ENCODE data around the gene STK24.

Gene STK24

GRCh38 chr13:98528663-98529064 is 48.2 kb downstream of the STK24 start:
- H3K9me3 ChIP-seq (ENCODE audit: control insufficient read depth, insufficient read depth, low read depth, low read length): no peaks in the 10 kb centered on the region
- no peak overlapping the region for H3K9ac ChIP-seq (ENCODE audit: low read length)
- H3K27me3 ChIP-seq (ENCODE audit: control insufficient read depth, insufficient read depth, low read length): no peaks in the 10 kb centered on the region
- no peak overlapping the region for H3K27ac ChIP-seq (ENCODE audit: low read depth, low read length)
- 0 out of 2 replicates have a peak, but pooled peaks cover under 1% of the 10 kb centered on the region for H3K36me3 ChIP-seq (ENCODE audit: control insufficient read depth, insufficient read depth, low read length)
- H3K4me1 ChIP-seq (ENCODE audit: control insufficient read depth, insufficient read depth, low read length): peaks cover 46% of the 10 kb centered on the region
- no peak overlapping the region for H3K4me3 ChIP-seq (ENCODE audit: low read depth, low read length)

GRCh38 chr13:98527526-98527925 is 49.4 kb downstream of the STK24 start:
- Histone ChIP-seq H3K4me3 (ENCODE audit: low read depth, low read length) (no peak overlapping the region), H3K9ac (ENCODE audit: low read length) (no peak overlapping the region), H3K4me1 (ENCODE audit: control insufficient read depth, insufficient read depth, low read length) (peaks cover 56% of the 10 kb centered on the region), H3K36me3 (ENCODE audit: control insufficient read depth, insufficient read depth, low read length) (no peaks in the 10 kb centered on the region), H3K27ac (ENCODE audit: low read depth, low read length) (no peak overlapping the region), H3K27me3 (ENCODE audit: control insufficient read depth, insufficient read depth, low read length) (no peaks in the 10 kb centered on the region), H3K9me3 (ENCODE audit: control insufficient read depth, insufficient read depth, low read depth, low read length) (no peaks in the 10 kb centered on the region)

- no peak overlapping the region for H3K27ac ChIP-seq (ENCODE audit: low read depth, low read length)
- H3K9ac ChIP-seq (ENCODE audit: low read length): no peak overlapping the region
- peaks cover 68% of the 10 kb centered on the region for H3K4me1 ChIP-seq (ENCODE audit: control insufficient read depth, insufficient read depth, low read length)
- H3K9me3 ChIP-seq (ENCODE audit: control insufficient read depth, insufficient read depth, low read depth, low read length): no peaks in the 10 kb centered on the region
- no peaks in the 10 kb centered on the region for H3K36me3 ChIP-seq (ENCODE audit: control insufficient read depth, insufficient read depth, low read length)
- no peaks in the 10 kb centered on the region for H3K27me3 ChIP-seq (ENCODE audit: control insufficient read depth, insufficient read depth, low read length)
- no peak overlapping the region for H3K4me3 ChIP-seq (ENCODE audit: low read depth, low read length)
Measured at GRCh38 chr13:98526182-98526512, 50.8 kb downstream of the STK24 start.

GRCh38 chr13:98525456-98526181 is 51.3 kb downstream of the STK24 start:
- no peaks in the 10 kb centered on the region for H3K9me3 ChIP-seq (ENCODE audit: control insufficient read depth, insufficient read depth, low read depth, low read length)
- no peak overlapping the region for H3K27ac ChIP-seq (ENCODE audit: low read depth, low read length)
- H3K9ac ChIP-seq (ENCODE audit: low read length): no peak overlapping the region
- H3K4me3 ChIP-seq (ENCODE audit: low read depth, low read length): no peak overlapping the region
- H3K36me3 ChIP-seq (ENCODE audit: control insufficient read depth, insufficient read depth, low read length): no peaks in the 10 kb centered on the region
- peaks cover 72% of the 10 kb centered on the region for H3K4me1 ChIP-seq (ENCODE audit: control insufficient read depth, insufficient read depth, low read length)
- H3K27me3 ChIP-seq (ENCODE audit: control insufficient read depth, insufficient read depth, low read length): no peaks in the 10 kb centered on the region

- H3K9ac ChIP-seq (ENCODE audit: low read length): no peak overlapping the region
- peaks cover 78% of the 10 kb centered on the region for H3K4me1 ChIP-seq (ENCODE audit: control insufficient read depth, insufficient read depth, low read length)
- no peaks in the 10 kb centered on the region for H3K27me3 ChIP-seq (ENCODE audit: control insufficient read depth, insufficient read depth, low read length)
- no peaks in the 10 kb centered on the region for H3K9me3 ChIP-seq (ENCODE audit: control insufficient read depth, insufficient read depth, low read depth, low read length)
- no peak overlapping the region for H3K27ac ChIP-seq (ENCODE audit: low read depth, low read length)
- H3K4me3 ChIP-seq (ENCODE audit: low read depth, low read length): no peak overlapping the region
- no peaks in the 10 kb centered on the region for H3K36me3 ChIP-seq (ENCODE audit: control insufficient read depth, insufficient read depth, low read length)
Measured at GRCh38 chr13:98524793-98525192, 52.1 kb downstream of the STK24 start.

GRCh38 chr13:98524391-98524790 is 52.5 kb downstream of the STK24 start:
- Histone ChIP-seq H3K9ac (ENCODE audit: low read length) (no peak overlapping the region), H3K9me3 (ENCODE audit: control insufficient read depth, insufficient read depth, low read depth, low read length) (no peaks in the 10 kb centered on the region), H3K4me3 (ENCODE audit: low read depth, low read length) (no peak overlapping the region), H3K36me3 (ENCODE audit: control insufficient read depth, insufficient read depth, low read length) (peaks cover under 1% of the 10 kb centered on the region; the same call in 1 of the 2 replicates), H3K27me3 (ENCODE audit: control insufficient read depth, insufficient read depth, low read length) (no peaks in the 10 kb centered on the region), H3K27ac (ENCODE audit: low read depth, low read length) (no peak overlapping the region), H3K4me1 (ENCODE audit: control insufficient read depth, insufficient read depth, low read length) (peaks cover 78% of the 10 kb centered on the region)

GRCh38 chr13:98523455-98524102 is 53.3 kb downstream of the STK24 start:
- no peak overlapping the region for H3K4me3 ChIP-seq (ENCODE audit: low read depth, low read length)
- no peak overlapping the region for H3K9ac ChIP-seq (ENCODE audit: low read length)
- peaks cover 72% of the 10 kb centered on the region for H3K4me1 ChIP-seq (ENCODE audit: control insufficient read depth, insufficient read depth, low read length)
- H3K27ac ChIP-seq (ENCODE audit: low read depth, low read length): no peak overlapping the region
- peaks cover 5% of the 10 kb centered on the region; the same call in 1 of the 2 replicates for H3K36me3 ChIP-seq (ENCODE audit: control insufficient read depth, insufficient read depth, low read length)
- H3K27me3 ChIP-seq (ENCODE audit: control insufficient read depth, insufficient read depth, low read length): no peaks in the 10 kb centered on the region
- H3K9me3 ChIP-seq (ENCODE audit: control insufficient read depth, insufficient read depth, low read depth, low read length): no peaks in the 10 kb centered on the region

- Histone ChIP-seq H3K4me1 (ENCODE audit: control insufficient read depth, insufficient read depth, low read length) (peaks cover 63% of the 10 kb centered on the region), H3K27me3 (ENCODE audit: control insufficient read depth, insufficient read depth, low read length) (no peaks in the 10 kb centered on the region), H3K27ac (ENCODE audit: low read depth, low read length) (no peak overlapping the region), H3K9me3 (ENCODE audit: control insufficient read depth, insufficient read depth, low read depth, low read length) (no peaks in the 10 kb centered on the region), H3K36me3 (ENCODE audit: control insufficient read depth, insufficient read depth, low read length) (peaks cover 13% of the 10 kb centered on the region), H3K4me3 (ENCODE audit: low read depth, low read length) (no peak overlapping the region), H3K9ac (ENCODE audit: low read length) (no peak overlapping the region)
Measured at GRCh38 chr13:98522371-98522770, 54.5 kb downstream of the STK24 start.

GRCh38 chr13:98521461-98522247 is 55.3 kb downstream of the STK24 start:
- no peaks in the 10 kb centered on the region for H3K27me3 ChIP-seq (ENCODE audit: control insufficient read depth, insufficient read depth, low read length)
- H3K4me1 ChIP-seq (ENCODE audit: control insufficient read depth, insufficient read depth, low read length): peaks cover 61% of the 10 kb centered on the region
- H3K27ac ChIP-seq (ENCODE audit: low read depth, low read length): no peak overlapping the region
- H3K9me3 ChIP-seq (ENCODE audit: control insufficient read depth, insufficient read depth, low read depth, low read length): no peaks in the 10 kb centered on the region
- peaks cover 17% of the 10 kb centered on the region for H3K36me3 ChIP-seq (ENCODE audit: control insufficient read depth, insufficient read depth, low read length)
- no peak overlapping the region for H3K4me3 ChIP-seq (ENCODE audit: low read depth, low read length)
- no peak overlapping the region for H3K9ac ChIP-seq (ENCODE audit: low read length)

GRCh38 chr13:98520674-98521449 is 56.0 kb downstream of the STK24 start:
- Histone ChIP-seq H3K27ac (ENCODE audit: low read depth, low read length) (no peak overlapping the region), H3K9ac (ENCODE audit: low read length) (no peak overlapping the region), H3K4me3 (ENCODE audit: low read depth, low read length) (no peak overlapping the region), H3K4me1 (ENCODE audit: control insufficient read depth, insufficient read depth, low read length) (peaks cover 58% of the 10 kb centered on the region), H3K36me3 (ENCODE audit: control insufficient read depth, insufficient read depth, low read length) (peaks cover 25% of the 10 kb centered on the region), H3K27me3 (ENCODE audit: control insufficient read depth, insufficient read depth, low read length) (no peaks in the 10 kb centered on the region), H3K9me3 (ENCODE audit: control insufficient read depth, insufficient read depth, low read depth, low read length) (no peaks in the 10 kb centered on the region)
